Caco-2 (cell line): Measurements from ENCODE around the gene MS4A8. TPM values are rescaled to one million over a fixed set of nuclear protein-coding genes. Genes with fewer than 3 reads are reported as not detected.
A peak's percentile ranks its signal among the peaks of the same experiment; 100 is the strongest.
"Not testable (repeated sequence)": the region's sequence is repeated elsewhere in the genome, so short reads cannot be mapped to it uniquely, and the experiment has no call there.

ENCODE experiments used
- BruUV-seq: library from RNA; stranded (reverse); fragments of 400-500 nt; replicated peaks from 2 replicates; lab custom pipeline; 2021; lab: Mats Ljungman, UMichigan
- CTCF ChIA-PET: fragments of 300-600 bp; sonication (Branson Sonifier 250); formaldehyde crosslinking; loops from one replicate; lab custom pipeline; 2022; ENCODE audit warnings: antibody characterized with exemption; lab: Charles Lee
- POLR2A ChIA-PET: fragments of 300-600 bp; sonication (Branson Sonifier 250); formaldehyde crosslinking; loops from one replicate; lab custom pipeline; 2022; ENCODE audit warnings: antibody characterized with exemption; lab: Charles Lee
- DNase-seq, 2 experiments: peaks; one replicate each; pipeline versions ENCODE4 v3.0.0 to v3.0.0-alpha.2; 2020 to 2022
- H3K27me3 ChIP-seq: replicated peaks from 2 replicates; pipeline ENCODE4 v1.6.0; 2011; ENCODE audit warnings: low read length; ENCODE audit not compliant: control insufficient read depth, insufficient read depth
- H3K36me3 ChIP-seq: 2 replicates; pipeline ENCODE4 v1.5.1; 2011; ENCODE audit warnings: low read length; ENCODE audit not compliant: control insufficient read depth, insufficient read depth
- H3K4me1 ChIP-seq: fragments of 250-450 bp; sonication (Bioruptor Pico); 2 replicates; pipeline ENCODE4 v1.5.1; 2020; ENCODE audit warnings: mild to moderate bottlenecking
- H3K4me3 ChIP-seq: 2 replicates; pipeline ENCODE4 v1.5.1; 2011; ENCODE audit warnings: low read depth, mild to moderate bottlenecking, control low read depth, low read length
- H3K9me3 ChIP-seq: fragments of 250-450 bp; sonication (Bioruptor Pico); 2 replicates; pipeline ENCODE4 v1.5.1; 2020; ENCODE audit warnings: mild to moderate bottlenecking, moderate library complexity
- H3K27ac Mint-ChIP-seq: one replicate; pipeline ENCODE4 v1.8.0; 2022; ENCODE audit warnings: mixed read lengths; ENCODE audit not compliant: unreplicated experiment
- H3K27me3 Mint-ChIP-seq: one replicate; pipeline ENCODE4 v1.8.0; 2022; ENCODE audit warnings: mixed read lengths; ENCODE audit not compliant: insufficient read depth, unreplicated experiment
- H3K36me3 Mint-ChIP-seq: one replicate; pipeline ENCODE4 v1.8.0; 2022; ENCODE audit warnings: mild to moderate bottlenecking, mixed read lengths; ENCODE audit not compliant: insufficient read depth, unreplicated experiment
- H3K4me1 Mint-ChIP-seq: one replicate; pipeline ENCODE4 v1.8.0; 2022; ENCODE audit warnings: low read depth, mixed read lengths; ENCODE audit not compliant: unreplicated experiment
- H3K4me3 Mint-ChIP-seq: one replicate; pipeline ENCODE4 v1.8.0; 2022; ENCODE audit warnings: mild to moderate bottlenecking, moderate library complexity, mixed read lengths; ENCODE audit not compliant: unreplicated experiment
- H3K9me3 Mint-ChIP-seq: one replicate; pipeline ENCODE4 v1.8.0; 2022; ENCODE audit warnings: mixed read lengths; ENCODE audit not compliant: unreplicated experiment
- intact Hi-C: fragments of 100-400 bp; cut with micrococcal nuclease; formaldehyde crosslinking; loops from one replicate; pipeline ENCODE4 v1.10.0; 2022; ENCODE audit not compliant: unreplicated experiment
- total RNA-seq: library from RNA; stranded (reverse); gene quantifications from 2 replicates; pipeline ENCODE4 v1.2.3, GENCODE V29; 2022
- TF ChIP-seq, protein P1 (sequence below), 2 experiments: fragments of 200-600 bp in 1 of 2; IDR thresholded peaks; 1 replicate in 1 of 2; 2 replicates in 1 of 2; pipeline versions ENCODE4 v1.5.1 to v1.8.0; 2011 to 2022; ENCODE audit warnings: antibody characterized with exemption in 1 of 2, control low read depth in 1 of 2, inconsistent platforms in 1 of 2, low read depth in 1 of 2, low read length in 1 of 2, mild to moderate bottlenecking in 1 of 2, moderate library complexity in 1 of 2; ENCODE audit not compliant: insufficient read depth in 1 of 2, severe bottlenecking in 1 of 2, unreplicated experiment in 1 of 2

The MS4A8 gene
- total RNA-seq, 1 experiment from 2014 or later = not detected

GRCh38 chr11:60710482-60710881, 11.1 kb downstream of the MS4A8 start:
- no peaks in the 10 kb centered on the region for H3K27me3 Mint-ChIP-seq
- ChIA-PET POLR2A (no interaction called here), CTCF (interaction anchor here (1.0 to 2.3 kb wide), 3 partner anchors 31 to 53 kb away, joined by 3 to 16 read pairs (median 4); partner anchors contain the start of gene MS4A15)
- H3K27ac Mint-ChIP-seq = no peak overlapping the region
- peaks cover 8% of the 10 kb centered on the region for H3K36me3 Mint-ChIP-seq
- Histone ChIP-seq H3K27me3 (no peaks in the 10 kb centered on the region), H3K4me1 (peaks cover 55% of the 10 kb centered on the region), H3K4me3 (no peak overlapping the region), H3K36me3 (no peaks in the 10 kb centered on the region), H3K9me3 (peaks cover 16% of the 10 kb centered on the region)
- no TSS peak for BruUV-seq
- peaks cover 15% of the 10 kb centered on the region for H3K4me1 Mint-ChIP-seq
- H3K4me3 Mint-ChIP-seq = no peak overlapping the region
- TF ChIP-seq, protein P1, sequence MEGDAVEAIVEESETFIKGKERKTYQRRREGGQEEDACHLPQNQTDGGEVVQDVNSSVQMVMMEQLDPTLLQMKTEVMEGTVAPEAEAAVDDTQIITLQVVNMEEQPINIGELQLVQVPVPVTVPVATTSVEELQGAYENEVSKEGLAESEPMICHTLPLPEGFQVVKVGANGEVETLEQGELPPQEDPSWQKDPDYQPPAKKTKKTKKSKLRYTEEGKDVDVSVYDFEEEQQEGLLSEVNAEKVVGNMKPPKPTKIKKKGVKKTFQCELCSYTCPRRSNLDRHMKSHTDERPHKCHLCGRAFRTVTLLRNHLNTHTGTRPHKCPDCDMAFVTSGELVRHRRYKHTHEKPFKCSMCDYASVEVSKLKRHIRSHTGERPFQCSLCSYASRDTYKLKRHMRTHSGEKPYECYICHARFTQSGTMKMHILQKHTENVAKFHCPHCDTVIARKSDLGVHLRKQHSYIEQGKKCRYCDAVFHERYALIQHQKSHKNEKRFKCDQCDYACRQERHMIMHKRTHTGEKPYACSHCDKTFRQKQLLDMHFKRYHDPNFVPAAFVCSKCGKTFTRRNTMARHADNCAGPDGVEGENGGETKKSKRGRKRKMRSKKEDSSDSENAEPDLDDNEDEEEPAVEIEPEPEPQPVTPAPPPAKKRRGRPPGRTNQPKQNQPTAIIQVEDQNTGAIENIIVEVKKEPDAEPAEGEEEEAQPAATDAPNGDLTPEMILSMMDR (IDR thresholded peaks at IDR 0.05; ENCODE audit: insufficient read depth in 1 of 2, low read depth in 1 of 2, low read length in 1 of 2, severe bottlenecking in 1 of 2, unreplicated experiment in 1 of 2) = peak; percentile 16 to 40
- intact Hi-C loops = loop anchor here (2.0 kb wide), 1 partner anchor 34 kb away; no protein-coding TSS in a partner anchor
- H3K9me3 Mint-ChIP-seq = no peaks in the 10 kb centered on the region
- peak; percentile 53 to 56 for DNase-seq

GRCh38 chr11:60711276-60711675, 11.9 kb downstream of the MS4A8 start:
- no TSS peak for BruUV-seq
- no peaks in the 10 kb centered on the region for H3K9me3 Mint-ChIP-seq
- DNase-seq = peak; percentile 86 to 94
- intact Hi-C loops = loop anchor here (1.0 to 2.0 kb wide), 5 partner anchors 8 to 51 kb away; partner anchors contain the start of gene MS4A15
- H3K9me3 ChIP-seq = peaks cover 16% of the 10 kb centered on the region
- H3K4me3 Mint-ChIP-seq = no peak overlapping the region
- H3K36me3 ChIP-seq = no peaks in the 10 kb centered on the region
- no peaks in the 10 kb centered on the region for H3K27me3 ChIP-seq
- POLR2A ChIA-PET = no interaction called here
- H3K4me1 Mint-ChIP-seq = peaks cover 15% of the 10 kb centered on the region
- H3K4me3 ChIP-seq = no peak overlapping the region
- peaks cover 55% of the 10 kb centered on the region for H3K4me1 ChIP-seq
- TF ChIP-seq, protein P1 (IDR thresholded peaks at IDR 0.05; ENCODE audit: insufficient read depth in 1 of 2, low read depth in 1 of 2, low read length in 1 of 2, severe bottlenecking in 1 of 2, unreplicated experiment in 1 of 2) = no peak
- CTCF ChIA-PET = interaction anchor here (0.7 to 2.3 kb wide), 4 partner anchors 10 to 64 kb away, joined by 3 to 16 read pairs (median 5); no protein-coding TSS in a partner anchor
- H3K36me3 Mint-ChIP-seq = peaks cover 8% of the 10 kb centered on the region
- H3K27ac Mint-ChIP-seq = no peak overlapping the region
- no peaks in the 10 kb centered on the region for H3K27me3 Mint-ChIP-seq

- H3K36me3 ChIP-seq, CTCF ChIA-PET, H3K4me3 ChIP-seq, H3K27me3 Mint-ChIP-seq, intact Hi-C loops, POLR2A ChIA-PET, H3K27me3 ChIP-seq, H3K36me3 Mint-ChIP-seq: not testable (repeated sequence)
- Mint-ChIP-seq H3K4me1 (peaks cover 15% of the 10 kb centered on the region), H3K9me3 (peaks cover 12% of the 10 kb centered on the region), H3K4me3 (peak overlapping the region; percentile 37), H3K27ac (peak overlapping the region; percentile 80)
- TSS peak; percentile 86 for BruUV-seq
- H3K4me1 ChIP-seq = peaks cover 55% of the 10 kb centered on the region
- DNase-seq = peak; percentile 66 to 75
- peaks cover 29% of the 10 kb centered on the region for H3K9me3 ChIP-seq
Measured at GRCh38 chr11:60713423-60713822, 14.0 kb downstream of the MS4A8 start.
